ENCODE measurements around the gene RAB7A.

Gene RAB7A

GRCh38 chr3:128794067-128794768, 68.2 kb downstream of the RAB7A start:
- no peak for DNase-seq

DNA sequence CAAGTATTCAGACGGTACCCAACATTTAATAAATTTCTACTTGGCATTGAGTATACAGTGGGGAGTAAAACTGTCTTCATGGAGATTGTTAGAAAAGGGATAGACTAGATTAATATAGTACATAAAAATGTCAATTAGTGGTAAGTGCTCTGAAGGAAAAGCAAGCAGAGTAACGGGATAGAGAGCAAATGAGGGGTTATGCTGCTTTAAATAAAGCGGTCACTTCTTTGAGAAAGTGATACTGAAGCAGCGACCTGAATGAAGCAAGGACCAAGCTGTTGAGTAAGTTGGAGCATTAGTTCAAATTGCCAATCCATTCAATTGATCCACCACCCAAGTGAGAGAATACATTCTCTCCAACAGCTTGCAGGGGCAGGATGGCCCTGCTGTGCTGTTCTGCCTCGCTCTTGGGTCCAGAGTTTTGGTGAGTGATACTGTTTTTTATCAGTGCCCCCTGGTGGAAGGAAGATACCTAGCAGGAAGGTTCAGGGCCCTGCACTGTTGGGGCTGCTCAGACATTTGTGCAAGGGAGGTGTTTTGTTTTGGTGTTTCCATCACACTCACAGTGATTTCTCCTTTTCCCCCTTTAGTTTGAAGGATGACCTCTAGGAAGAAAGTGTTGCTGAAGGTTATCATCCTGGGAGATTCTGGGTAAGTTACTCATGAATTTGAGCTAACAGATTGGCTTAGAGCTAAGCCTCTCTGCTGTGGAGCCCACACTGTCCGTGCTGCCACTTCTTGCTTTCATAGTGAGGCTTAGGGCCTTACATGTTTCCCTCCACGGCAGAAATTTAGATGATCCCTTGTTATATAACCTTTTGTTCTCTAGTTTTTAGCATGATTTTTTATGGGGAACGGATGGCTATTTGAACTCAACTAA, 69.0 kb downstream of the RAB7A start:
- DNase-seq: peak; percentile 55 to 71

GRCh38 chr3:128799653-128800052, 73.7 kb downstream of the RAB7A start:
- no peak for DNase-seq

DNA sequence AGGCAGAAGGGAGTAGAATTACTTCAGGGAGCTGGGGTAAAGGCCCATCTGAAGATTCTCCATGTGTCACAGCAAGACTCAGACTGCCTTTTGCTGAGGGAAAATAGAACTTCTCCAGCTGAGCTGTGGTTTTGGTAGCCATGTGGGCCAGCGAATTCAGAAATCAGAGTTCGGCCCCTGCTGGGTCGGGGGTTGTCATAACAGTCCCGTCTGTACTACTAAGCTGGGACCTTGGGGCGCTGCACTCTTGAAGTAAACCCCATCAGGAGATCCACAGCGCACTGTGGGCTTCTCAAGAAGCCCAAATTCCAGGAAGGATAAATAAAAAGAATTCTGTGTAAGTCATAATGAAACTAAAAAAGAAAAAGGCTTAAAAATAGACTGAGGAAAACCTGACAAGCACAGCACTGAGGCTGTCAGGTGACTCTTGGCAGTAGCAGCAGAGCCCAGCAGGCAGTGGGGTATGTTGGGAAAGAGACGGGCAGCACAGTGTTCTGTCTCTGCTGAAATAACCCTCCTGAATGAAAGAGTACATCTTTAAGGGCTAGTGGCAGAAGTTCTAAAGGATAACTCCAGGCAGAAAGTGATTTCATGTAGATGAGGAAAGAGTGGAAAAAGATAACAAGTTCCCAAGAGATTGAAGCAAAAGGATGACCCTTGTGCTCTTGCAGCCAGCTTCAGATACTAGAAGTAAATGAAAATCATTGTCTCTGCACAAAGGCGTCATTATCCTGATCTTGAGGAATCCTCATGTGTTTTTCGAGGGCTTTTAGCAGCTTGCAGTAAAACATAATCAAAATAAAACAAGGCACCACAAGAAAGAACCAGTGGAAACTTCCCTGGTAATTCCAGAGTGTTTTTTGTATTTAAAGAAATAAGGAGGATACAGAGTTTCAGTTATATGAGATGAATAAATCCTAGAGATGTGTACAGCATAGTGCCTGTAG, 74.5 kb downstream of the RAB7A start:
- no peak for DNase-seq

- DNase-seq: no peak
Observed at GRCh38 chr3:128801779-128802380, 75.9 kb downstream of the RAB7A start.

GRCh38 chr3:128803307-128803706, 77.3 kb downstream of the RAB7A start:
- DNase-seq: no peak

DNA sequence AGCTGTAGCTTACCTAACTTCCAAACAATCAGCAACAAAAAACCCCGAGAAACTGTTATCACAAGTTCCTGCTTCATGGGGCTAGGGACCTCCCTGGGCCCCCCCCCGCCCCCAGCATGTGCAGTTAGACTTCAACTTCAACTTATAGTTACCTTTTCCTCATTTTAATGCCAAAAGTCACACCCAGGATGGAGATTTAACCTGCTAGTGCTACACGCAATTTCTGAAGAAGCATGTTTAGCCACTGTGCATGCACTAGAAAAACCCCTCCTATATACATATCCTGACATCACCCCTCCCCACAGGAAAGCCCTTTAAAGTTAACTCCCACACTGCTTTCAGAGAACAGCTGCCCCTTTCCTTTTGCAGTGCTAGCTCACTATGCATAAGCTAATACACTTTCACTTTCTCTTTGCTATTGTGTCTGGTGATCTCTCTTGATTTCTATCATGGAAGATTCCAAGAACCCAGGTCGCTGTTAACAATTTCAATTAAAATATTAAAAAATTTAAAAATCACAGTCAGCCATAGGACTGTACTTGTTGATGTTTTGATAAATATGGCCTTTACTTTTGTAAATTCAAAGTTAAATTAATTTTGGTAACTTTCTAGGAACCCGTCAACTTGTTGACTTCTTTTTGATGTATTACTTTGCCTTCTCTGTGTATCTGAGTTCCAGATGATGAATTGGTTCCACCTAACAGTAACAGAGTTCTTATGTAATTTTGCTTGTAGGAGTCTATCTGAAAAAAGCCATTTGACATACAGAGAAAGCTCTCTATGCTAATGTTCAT, 78.2 kb downstream of the RAB7A start:
- no peak for DNase-seq

DNA sequence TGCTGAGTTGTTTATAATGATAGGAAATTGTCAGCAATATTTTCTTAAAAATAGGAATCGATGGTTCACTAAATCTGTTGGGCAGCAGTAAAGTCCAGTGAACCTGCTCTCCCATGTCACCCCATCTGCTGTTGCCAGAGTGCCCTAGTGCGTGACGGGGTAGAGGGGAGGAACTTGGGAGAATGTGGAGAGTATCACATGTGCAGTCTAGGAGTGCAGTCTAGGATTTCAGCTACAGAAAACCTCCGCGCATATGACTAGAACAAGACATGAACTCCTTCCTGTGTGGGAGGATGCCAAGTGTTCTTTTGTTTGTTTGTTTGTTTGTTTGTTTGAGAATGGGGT, 78.8 kb downstream of the RAB7A start:
- DNase-seq: no peak

DNA sequence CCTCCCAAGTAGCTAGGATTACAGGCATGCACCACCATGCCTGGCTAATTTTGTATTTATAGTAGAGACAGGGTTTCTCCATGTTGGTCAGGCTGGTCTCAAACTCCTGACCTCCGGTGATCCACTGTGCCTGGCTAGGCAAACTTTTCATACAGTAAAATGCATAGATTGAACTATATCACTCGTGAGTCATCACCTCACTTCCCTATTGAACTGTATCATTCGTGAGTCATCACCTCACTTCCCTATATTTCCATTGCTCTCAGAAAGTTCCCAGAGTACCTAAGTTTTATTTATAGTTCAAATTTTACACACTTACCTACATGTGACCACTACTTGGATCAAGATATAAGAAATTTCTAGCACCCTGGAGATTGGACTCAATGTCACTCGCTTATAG, 79.8 kb downstream of the RAB7A start:
- DNase-seq: no peak

DNA sequence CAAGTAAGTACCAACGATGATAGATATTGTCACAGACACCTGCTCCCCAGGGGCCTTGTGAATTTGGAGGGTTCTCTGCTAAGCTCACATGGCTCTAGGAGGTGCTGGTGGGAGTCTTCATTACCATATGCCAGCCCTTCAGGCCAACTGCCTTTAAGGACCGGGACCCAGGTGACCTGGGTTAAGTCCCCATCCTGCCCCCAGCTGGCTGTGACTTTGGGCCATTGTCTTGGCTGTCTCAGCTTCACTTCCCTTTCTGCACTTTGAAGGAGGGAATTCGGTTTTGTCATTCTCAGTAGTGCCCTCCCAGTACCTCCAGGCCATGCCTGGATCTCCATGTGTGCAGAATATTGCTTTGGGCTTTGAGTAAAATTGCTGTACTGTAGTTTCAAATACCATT, 80.6 kb downstream of the RAB7A start:
- no peak for DNase-seq

DNA sequence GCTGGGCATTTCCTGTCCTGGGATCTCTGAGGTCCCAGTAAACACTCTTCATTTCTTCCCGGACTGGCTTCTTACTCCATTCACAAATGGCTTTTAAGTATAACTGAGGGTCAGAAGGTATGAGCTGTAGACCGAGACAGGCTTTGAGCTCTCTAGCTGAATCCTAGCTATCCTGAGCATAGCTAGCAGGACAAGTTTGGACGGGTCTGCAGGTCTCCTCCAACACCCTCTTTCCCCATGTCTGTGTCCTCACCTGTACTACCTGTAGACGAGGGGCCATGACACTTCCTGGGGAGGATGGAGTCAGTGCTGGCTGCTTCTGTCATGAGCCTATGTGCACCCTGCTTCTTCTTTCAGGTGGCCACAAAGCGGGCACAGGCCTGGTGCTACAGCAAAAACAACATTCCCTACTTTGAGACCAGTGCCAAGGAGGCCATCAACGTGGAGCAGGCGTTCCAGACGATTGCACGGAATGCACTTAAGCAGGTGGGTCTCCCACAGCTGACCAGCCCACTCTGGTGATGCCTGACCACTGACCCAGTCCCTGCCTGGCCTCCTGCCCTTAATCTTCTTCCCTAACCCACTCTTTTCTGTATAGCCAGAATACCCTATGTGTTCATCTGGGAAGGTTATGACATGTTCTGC, 81.3 kb downstream of the RAB7A start:
- DNase-seq: no peak

DNA sequence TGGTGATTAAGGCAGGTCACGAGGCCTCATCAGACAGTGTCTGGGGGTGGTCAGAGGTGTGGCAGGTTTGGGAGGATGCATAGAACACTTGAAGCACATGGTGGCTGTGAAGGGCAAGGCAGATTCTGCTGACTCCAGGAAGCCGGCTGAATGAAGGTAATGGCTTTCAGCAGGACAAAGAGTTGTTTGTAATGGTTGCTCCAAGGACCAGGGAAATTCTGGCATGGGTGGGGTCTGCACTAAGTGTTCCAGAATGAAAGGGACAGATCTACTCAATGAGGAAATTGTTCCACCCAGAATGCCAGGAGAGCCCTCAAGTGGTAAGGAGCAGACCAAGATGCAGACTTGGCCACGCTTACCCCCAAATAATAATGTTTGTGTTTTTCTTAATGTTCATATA, 82.7 kb downstream of the RAB7A start:
- no peak for DNase-seq

DNA sequence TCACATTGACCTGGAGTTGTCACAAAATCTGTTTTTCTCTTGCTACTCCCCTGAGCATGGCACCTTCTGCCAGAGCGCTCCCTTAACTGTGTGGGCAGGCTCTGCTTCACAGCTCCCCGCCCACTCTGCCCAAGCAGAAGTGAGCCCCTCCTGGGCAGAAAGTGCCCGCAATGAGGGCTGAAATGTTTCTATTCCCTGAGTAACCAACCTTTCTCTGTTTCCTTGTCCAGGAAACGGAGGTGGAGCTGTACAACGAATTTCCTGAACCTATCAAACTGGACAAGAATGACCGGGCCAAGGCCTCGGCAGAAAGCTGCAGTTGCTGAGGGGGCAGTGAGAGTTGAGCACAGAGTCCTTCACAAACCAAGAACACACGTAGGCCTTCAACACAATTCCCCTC, 87.1 kb downstream of the RAB7A start:
- DNase-seq: no peak

DNA sequence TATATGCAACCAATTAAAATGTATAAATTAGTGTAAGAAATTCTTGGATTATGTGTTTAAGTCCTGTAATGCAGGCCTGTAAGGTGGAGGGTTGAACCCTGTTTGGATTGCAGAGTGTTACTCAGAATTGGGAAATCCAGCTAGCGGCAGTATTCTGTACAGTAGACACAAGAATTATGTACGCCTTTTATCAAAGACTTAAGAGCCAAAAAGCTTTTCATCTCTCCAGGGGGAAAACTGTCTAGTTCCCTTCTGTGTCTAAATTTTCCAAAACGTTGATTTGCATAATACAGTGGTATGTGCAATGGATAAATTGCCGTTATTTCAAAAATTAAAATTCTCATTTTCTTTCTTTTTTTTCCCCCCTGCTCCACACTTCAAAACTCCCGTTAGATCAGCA, 88.1 kb downstream of the RAB7A start:
- DNase-seq: no peak

GRCh38 chr3:128814519-128815317, 88.7 kb downstream of the RAB7A start:
- DNase-seq: peak in 1 of 2 experiments; percentile 27

- DNase-seq: no peak
Observed at GRCh38 chr3:128815318-128816064, 89.5 kb downstream of the RAB7A start.

GRCh38 chr3:128818186-128818787, 92.3 kb downstream of the RAB7A start:
- DNase-seq: no peak

GRCh38 chr3:128820252-128820839, 94.4 kb downstream of the RAB7A start:
- no peak for DNase-seq

GRCh38 chr3:128823008-128823407, 97.0 kb downstream of the RAB7A start:
- no peak for DNase-seq

All from NCI-H2081 (cell line).